Endothelial cell of umbilical vein (primary cell): ENCODE results near the gene STRN3. TPM values are rescaled to one million over a fixed set of nuclear protein-coding genes. Genes with fewer than 3 reads are reported as not detected.

ENCODE experiments used
- BruUV-seq: library from RNA; stranded (reverse); fragments of 400-500 nt; replicated peaks from 2 replicates; lab custom pipeline; 2021; lab: Mats Ljungman, UMichigan
- CTCF ChIA-PET: fragments of 300-600, 350-600 bp; sonication (Branson Sonifier 250); formaldehyde crosslinking; loops from one replicate; lab custom pipeline; 2021; ENCODE audit warnings: antibody characterized with exemption, inconsistent platforms; lab: Charles Lee
- POLR2A ChIA-PET: fragments of 300-600, 350-600 bp; sonication (Branson Sonifier 250); formaldehyde crosslinking; loops from one replicate; lab custom pipeline; 2021; ENCODE audit warnings: antibody characterized with exemption, inconsistent platforms; lab: Charles Lee
- DNase-seq: peaks from one replicate; pipeline ENCODE4 v3.0.0-alpha.2; 2011; ENCODE audit warnings: low read depth, low spot score
- FAIRE-seq: peaks from 2 replicates; lab custom pipeline; 2011; peaks lifted over from hg19 to GRCh38; lab: Jason Lieb, UNC
- H2AFZ ChIP-seq: 2 replicates; pipeline ENCODE4 v1.6.0; 2012; ENCODE audit warnings: low read depth, low read length, control low read depth, inconsistent platforms
- H3K27ac ChIP-seq: 2 replicates; pipeline ENCODE4 v1.5.1; 2011; ENCODE audit warnings: low read depth, mild to moderate bottlenecking, control low read depth, low read length, moderate library complexity; ENCODE audit not compliant: insufficient read depth
- H3K27me3 ChIP-seq, 2 experiments: 2 replicates each; pipeline versions ENCODE4 v1.6.0 to v1.6.1; 2011; ENCODE audit warnings: low read length in 2 of 2, mixed read lengths in 1 of 2; ENCODE audit not compliant: control insufficient read depth in 2 of 2, insufficient read depth in 2 of 2
- H3K36me3 ChIP-seq, 2 experiments: 2 replicates in 1 of 2; 3 replicates in 1 of 2; pipeline ENCODE4 v1.5.1; 2011; ENCODE audit warnings: low read length in 2 of 2, mild to moderate bottlenecking in 1 of 2, moderate library complexity in 1 of 2; ENCODE audit not compliant: control insufficient read depth in 2 of 2, insufficient read depth in 2 of 2; ENCODE audit errors: extremely low read depth in 1 of 2
- H3K4me1 ChIP-seq: 3 replicates; pipeline ENCODE4 v1.5.1; 2011; ENCODE audit warnings: mild to moderate bottlenecking, low read length; ENCODE audit not compliant: control insufficient read depth, insufficient read depth; ENCODE audit errors: extremely low read depth
- H3K4me2 ChIP-seq: 2 replicates; pipeline ENCODE4 v1.6.1; 2011; ENCODE audit warnings: low read length, control low read depth, mixed read lengths; ENCODE audit not compliant: insufficient read depth
- H3K4me3 ChIP-seq, 3 experiments: fragments of 200-600 bp in 1 of 3; sonication (generic), shearing (Covaris generic) in 1 of 3; replicated peaks in 1 of 3; 2 replicates each; pipeline ENCODE4 v1.5.1; 2011 to 2016; ENCODE audit warnings: control low read depth in 3 of 3, low read length in 3 of 3, mild to moderate bottlenecking in 2 of 3, inconsistent platforms in 1 of 3, low read depth in 1 of 3, moderate library complexity in 1 of 3; ENCODE audit not compliant: insufficient read depth in 1 of 3
- H3K79me2 ChIP-seq: 2 replicates; pipeline ENCODE4 v1.6.0; 2012; ENCODE audit warnings: low read length, inconsistent platforms; ENCODE audit not compliant: control insufficient read depth, insufficient read depth
- H3K9ac ChIP-seq: replicated peaks from 2 replicates; pipeline ENCODE3; 2011; ENCODE audit warnings: low read length, control low read depth; ENCODE audit not compliant: insufficient read depth; ENCODE audit errors: extremely low read depth
- H3K9me1 ChIP-seq: replicated peaks from 3 replicates; pipeline ENCODE4 v1.6.0; 2011; ENCODE audit warnings: mild to moderate bottlenecking, low read length; ENCODE audit not compliant: control insufficient read depth, insufficient read depth; ENCODE audit errors: extremely low read depth
- H3K9me3 ChIP-seq: replicated peaks from 2 replicates; pipeline ENCODE4 v1.5.1; 2012; ENCODE audit warnings: low read length, inconsistent platforms; ENCODE audit not compliant: control insufficient read depth, insufficient read depth
- H4K20me1 ChIP-seq: replicated peaks from 2 replicates; pipeline ENCODE3; 2011; ENCODE audit warnings: mild to moderate bottlenecking, low read length; ENCODE audit not compliant: control insufficient read depth, insufficient read depth; ENCODE audit errors: extremely low read depth
- EZH2 ChIP-seq: IDR thresholded peaks from 2 replicates; pipeline ENCODE4 v1.6.1; 2012; ENCODE audit warnings: borderline replicate concordance, low read depth, mild to moderate bottlenecking, moderate library complexity, low read length, inconsistent platforms; ENCODE audit not compliant: severe bottlenecking
- FOS ChIP-seq: IDR thresholded peaks from 2 replicates; pipeline ENCODE4 v1.6.1; 2011; ENCODE audit warnings: mild to moderate bottlenecking, low read length, moderate library complexity, borderline replicate concordance; ENCODE audit not compliant: insufficient read depth
- GATA2 ChIP-seq: IDR thresholded peaks from 2 replicates; pipeline ENCODE4 v1.7.0; 2011; ENCODE audit warnings: low read depth, mild to moderate bottlenecking, moderate library complexity, mixed read lengths, low read length; ENCODE audit not compliant: insufficient read length, insufficient read depth
- JUN ChIP-seq: IDR thresholded peaks from 2 replicates; pipeline ENCODE4 v1.6.1; 2011; ENCODE audit warnings: borderline replicate concordance, low read depth; ENCODE audit not compliant: insufficient read length, insufficient read depth
- MYC ChIP-seq: IDR thresholded peaks from one replicate; pipeline ENCODE4 v1.6.1; 2011; ENCODE audit warnings: mild to moderate bottlenecking, low read depth, low read length
- POLR2A ChIP-seq: IDR thresholded peaks from 2 replicates; pipeline ENCODE4 v1.6.1; 2012; ENCODE audit warnings: low read depth, mild to moderate bottlenecking, control low read depth, low read length
- POLR2AphosphoS5 ChIP-seq: IDR thresholded peaks from 2 replicates; pipeline ENCODE4 v1.6.1; 2012; ENCODE audit warnings: low read depth, mild to moderate bottlenecking, control low read depth, low read length, moderate library complexity; ENCODE audit not compliant: insufficient read depth
- dilution Hi-C: fragments of 300-500 bp; cut with MboI; formaldehyde crosslinking; loops from one replicate; pipeline ENCODE4 v1.15.0; 2019; ENCODE audit warnings: low sequenced_read_pairs; ENCODE audit not compliant: extremely low pct_ligation_motif_present
- intact Hi-C: fragments of 100-400 bp; cut with micrococcal nuclease; formaldehyde crosslinking; loops from one replicate; pipeline ENCODE4 v1.10.0; 2022
- polyA plus RNA-seq, 4 experiments: library from polyadenylated mRNA; depleted of rRNA in 3 of 4; stranded (reverse) in 3 of 4; unstranded in 1 of 4; fragments of >200 nt; gene quantifications; 2 replicates each; pipeline versions ENCODE4 v1.2.1 to v1.2.3, GENCODE V29; 2011 to 2012; ENCODE audit warnings: missing spikeins in 1 of 4
- total RNA-seq: library from RNA; stranded (reverse); gene quantifications from 2 replicates; pipeline ENCODE4 v1.2.3, GENCODE V29; 2021
- TF ChIP-seq, protein P1 (sequence below): IDR thresholded peaks from 2 replicates; pipeline ENCODE4 v1.6.1; 2011; ENCODE audit not compliant: insufficient read depth, insufficient read length
- TF ChIP-seq, protein P2 (sequence below), 2 donors: IDR thresholded peaks; 1 replicate in 1 of 2; 2 replicates in 1 of 2; pipeline ENCODE4 v1.5.1; 2011; ENCODE audit warnings: low read length in 2 of 2, mild to moderate bottlenecking in 2 of 2, moderate library complexity in 2 of 2, control low read depth in 1 of 2, inconsistent platforms in 1 of 2, low read depth in 1 of 2; ENCODE audit not compliant: insufficient read depth in 1 of 2; ENCODE audit errors: extremely low read depth in 1 of 2

The STRN3 gene
- total and polyA plus RNA-seq, 2 donors (not counting 3 experiments of a cell fraction or from before 2014, with no cell fraction given): 8.4 to 35.1 TPM

DNA sequence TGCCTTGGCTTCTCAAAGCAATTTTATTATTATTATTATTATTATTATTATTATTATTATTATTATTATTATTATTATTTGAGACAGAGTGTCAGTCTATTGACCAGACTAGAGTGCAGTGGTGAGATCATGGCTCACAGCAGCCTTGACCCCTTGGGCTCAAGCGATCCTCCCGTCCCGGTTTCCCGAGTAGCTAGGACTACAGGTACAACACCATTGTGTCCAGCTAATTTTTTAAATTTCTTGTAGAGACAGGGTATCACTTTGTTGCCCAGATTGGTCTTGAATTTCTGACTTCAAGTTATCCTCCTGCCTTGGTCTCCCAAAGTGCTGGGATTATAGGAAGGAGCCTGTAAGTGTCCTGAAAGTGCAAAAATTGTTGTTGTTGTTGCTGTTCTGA is 12.3 kb downstream of the STRN3 start:
- no TSS peak for BruUV-seq

More for the DNA sequence above, 12.3 kb downstream of the STRN3 start:
- no peak for FAIRE-seq
- Histone ChIP-seq H4K20me1 (peaks cover 4% of the 10 kb centered on the region), H3K4me3 (no peak overlapping the region), H3K9me3 (no peaks in the 10 kb centered on the region), H3K36me3 (no peaks in the 10 kb centered on the region), H3K4me1 (no peaks in the 10 kb centered on the region), H3K4me2 (no peak overlapping the region), H3K79me2 (peaks cover 81% of the 10 kb centered on the region), H3K27me3 (no peaks in the 10 kb centered on the region), H3K27ac (no peak overlapping the region), H3K9me1 (no peaks in the 10 kb centered on the region), H3K9ac (no peak overlapping the region), H2AFZ (no peak overlapping the region)
- dilution Hi-C loops (no loop called here), intact Hi-C loops (no loop called here)
- ChIA-PET CTCF (interaction anchor here (0.6 kb wide), 1 partner anchor 13 kb away, joined by 3 read pairs; no protein-coding TSS in a partner anchor), POLR2A (interaction anchor here (0.7 kb wide), 1 partner anchor 13 kb away, joined by 5 read pairs; no protein-coding TSS in a partner anchor)
- no peak for DNase-seq
- no peak for TF ChIP-seq GATA2
- TF ChIP-seq JUN: no peak
- no peak for TF ChIP-seq EZH2
- TF ChIP-seq, protein P1, sequence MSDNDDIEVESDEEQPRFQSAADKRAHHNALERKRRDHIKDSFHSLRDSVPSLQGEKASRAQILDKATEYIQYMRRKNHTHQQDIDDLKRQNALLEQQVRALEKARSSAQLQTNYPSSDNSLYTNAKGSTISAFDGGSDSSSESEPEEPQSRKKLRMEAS: no peak
- TF ChIP-seq, protein P2, sequence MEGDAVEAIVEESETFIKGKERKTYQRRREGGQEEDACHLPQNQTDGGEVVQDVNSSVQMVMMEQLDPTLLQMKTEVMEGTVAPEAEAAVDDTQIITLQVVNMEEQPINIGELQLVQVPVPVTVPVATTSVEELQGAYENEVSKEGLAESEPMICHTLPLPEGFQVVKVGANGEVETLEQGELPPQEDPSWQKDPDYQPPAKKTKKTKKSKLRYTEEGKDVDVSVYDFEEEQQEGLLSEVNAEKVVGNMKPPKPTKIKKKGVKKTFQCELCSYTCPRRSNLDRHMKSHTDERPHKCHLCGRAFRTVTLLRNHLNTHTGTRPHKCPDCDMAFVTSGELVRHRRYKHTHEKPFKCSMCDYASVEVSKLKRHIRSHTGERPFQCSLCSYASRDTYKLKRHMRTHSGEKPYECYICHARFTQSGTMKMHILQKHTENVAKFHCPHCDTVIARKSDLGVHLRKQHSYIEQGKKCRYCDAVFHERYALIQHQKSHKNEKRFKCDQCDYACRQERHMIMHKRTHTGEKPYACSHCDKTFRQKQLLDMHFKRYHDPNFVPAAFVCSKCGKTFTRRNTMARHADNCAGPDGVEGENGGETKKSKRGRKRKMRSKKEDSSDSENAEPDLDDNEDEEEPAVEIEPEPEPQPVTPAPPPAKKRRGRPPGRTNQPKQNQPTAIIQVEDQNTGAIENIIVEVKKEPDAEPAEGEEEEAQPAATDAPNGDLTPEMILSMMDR (IDR thresholded peaks at IDR 0.05; ENCODE audit: extremely low read depth in 1 of 2, insufficient read depth in 1 of 2, low read depth in 1 of 2, low read length in 2 of 2): no peak
- TF ChIP-seq POLR2A: no peak
- TF ChIP-seq MYC: no peak
- no peak for TF ChIP-seq FOS
- no peak for TF ChIP-seq POLR2AphosphoS5
